Measurements from ENCODE around the gene TUBA8. TPM values are rescaled to one million over a fixed set of nuclear protein-coding genes. Genes with fewer than 3 reads are reported as not detected.

The TUBA8 gene
- total RNA-seq, 1 experiment from 2014 or later, result 1.3 TPM

DNA sequence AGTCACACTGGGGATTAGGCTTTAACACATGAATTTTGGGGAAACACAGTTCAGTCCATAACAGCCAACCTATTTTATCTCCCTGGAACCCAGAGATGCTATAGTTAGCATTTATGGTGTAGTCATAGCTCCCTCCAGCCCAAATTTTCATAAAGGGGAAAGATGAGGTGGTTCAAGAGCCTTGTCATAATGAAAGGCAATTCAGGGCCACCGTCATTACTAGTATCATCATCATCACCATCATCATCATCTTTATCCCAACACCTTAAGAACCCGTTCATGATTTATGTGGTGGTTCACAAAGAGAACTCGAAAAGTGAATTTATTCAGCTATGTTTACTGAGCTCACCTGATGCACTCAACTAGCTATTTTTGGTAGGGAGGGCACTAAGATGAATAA is 2.4 kb upstream of the TUBA8 start:
- ChIA-PET CTCF (no interaction called here), POLR2A (no interaction called here)
- in situ Hi-C loops (cut with HindIII; ENCODE audit: low pct_unique_long_range_greater_than_20kb, low sequenced_read_pairs), result no loop called here
- DNase-seq (ENCODE audit: low read depth, low spot score) (no peak), ATAC-seq (no peak)
- TF ChIP-seq, protein P1, sequence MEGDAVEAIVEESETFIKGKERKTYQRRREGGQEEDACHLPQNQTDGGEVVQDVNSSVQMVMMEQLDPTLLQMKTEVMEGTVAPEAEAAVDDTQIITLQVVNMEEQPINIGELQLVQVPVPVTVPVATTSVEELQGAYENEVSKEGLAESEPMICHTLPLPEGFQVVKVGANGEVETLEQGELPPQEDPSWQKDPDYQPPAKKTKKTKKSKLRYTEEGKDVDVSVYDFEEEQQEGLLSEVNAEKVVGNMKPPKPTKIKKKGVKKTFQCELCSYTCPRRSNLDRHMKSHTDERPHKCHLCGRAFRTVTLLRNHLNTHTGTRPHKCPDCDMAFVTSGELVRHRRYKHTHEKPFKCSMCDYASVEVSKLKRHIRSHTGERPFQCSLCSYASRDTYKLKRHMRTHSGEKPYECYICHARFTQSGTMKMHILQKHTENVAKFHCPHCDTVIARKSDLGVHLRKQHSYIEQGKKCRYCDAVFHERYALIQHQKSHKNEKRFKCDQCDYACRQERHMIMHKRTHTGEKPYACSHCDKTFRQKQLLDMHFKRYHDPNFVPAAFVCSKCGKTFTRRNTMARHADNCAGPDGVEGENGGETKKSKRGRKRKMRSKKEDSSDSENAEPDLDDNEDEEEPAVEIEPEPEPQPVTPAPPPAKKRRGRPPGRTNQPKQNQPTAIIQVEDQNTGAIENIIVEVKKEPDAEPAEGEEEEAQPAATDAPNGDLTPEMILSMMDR (IDR thresholded peaks at IDR 0.05), result no peak
- TF ChIP-seq, protein P2, sequence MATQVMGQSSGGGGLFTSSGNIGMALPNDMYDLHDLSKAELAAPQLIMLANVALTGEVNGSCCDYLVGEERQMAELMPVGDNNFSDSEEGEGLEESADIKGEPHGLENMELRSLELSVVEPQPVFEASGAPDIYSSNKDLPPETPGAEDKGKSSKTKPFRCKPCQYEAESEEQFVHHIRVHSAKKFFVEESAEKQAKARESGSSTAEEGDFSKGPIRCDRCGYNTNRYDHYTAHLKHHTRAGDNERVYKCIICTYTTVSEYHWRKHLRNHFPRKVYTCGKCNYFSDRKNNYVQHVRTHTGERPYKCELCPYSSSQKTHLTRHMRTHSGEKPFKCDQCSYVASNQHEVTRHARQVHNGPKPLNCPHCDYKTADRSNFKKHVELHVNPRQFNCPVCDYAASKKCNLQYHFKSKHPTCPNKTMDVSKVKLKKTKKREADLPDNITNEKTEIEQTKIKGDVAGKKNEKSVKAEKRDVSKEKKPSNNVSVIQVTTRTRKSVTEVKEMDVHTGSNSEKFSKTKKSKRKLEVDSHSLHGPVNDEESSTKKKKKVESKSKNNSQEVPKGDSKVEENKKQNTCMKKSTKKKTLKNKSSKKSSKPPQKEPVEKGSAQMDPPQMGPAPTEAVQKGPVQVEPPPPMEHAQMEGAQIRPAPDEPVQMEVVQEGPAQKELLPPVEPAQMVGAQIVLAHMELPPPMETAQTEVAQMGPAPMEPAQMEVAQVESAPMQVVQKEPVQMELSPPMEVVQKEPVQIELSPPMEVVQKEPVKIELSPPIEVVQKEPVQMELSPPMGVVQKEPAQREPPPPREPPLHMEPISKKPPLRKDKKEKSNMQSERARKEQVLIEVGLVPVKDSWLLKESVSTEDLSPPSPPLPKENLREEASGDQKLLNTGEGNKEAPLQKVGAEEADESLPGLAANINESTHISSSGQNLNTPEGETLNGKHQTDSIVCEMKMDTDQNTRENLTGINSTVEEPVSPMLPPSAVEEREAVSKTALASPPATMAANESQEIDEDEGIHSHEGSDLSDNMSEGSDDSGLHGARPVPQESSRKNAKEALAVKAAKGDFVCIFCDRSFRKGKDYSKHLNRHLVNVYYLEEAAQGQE (IDR thresholded peaks at IDR 0.05; ENCODE audit: insufficient read depth in 1 of 2, low read depth in 2 of 2, low read length in 1 of 2), result no peak
- TF ChIP-seq TCF7L2 (IDR thresholded peaks at IDR 0.05; ENCODE audit: low read depth, low read length), result no peak
- no peak for TF ChIP-seq POLR2AphosphoS5 (IDR thresholded peaks at IDR 0.05; ENCODE audit: low read depth, low read length)
- TF ChIP-seq SIN3A (IDR thresholded peaks at IDR 0.05; ENCODE audit: borderline replicate concordance, insufficient read depth, low read depth, low read length), result no peak
- Histone ChIP-seq H3K27ac (ENCODE audit: low read length) (no peak overlapping the region), H3K27me3 (ENCODE audit: control insufficient read depth, insufficient read depth, low read length) (no peaks in the 10 kb centered on the region), H3K36me3 (ENCODE audit: control insufficient read depth, insufficient read depth, low read length) (no peaks in the 10 kb centered on the region), H3K4me1 (ENCODE audit: control insufficient read depth, insufficient read depth, low read length) (peaks cover 5% of the 10 kb centered on the region), H3K9me3 (ENCODE audit: control insufficient read depth, insufficient read depth, low read depth, low read length) (no peaks in the 10 kb centered on the region), H3K4me3 (ENCODE audit: low read depth in 2 of 2, low read length in 2 of 2) (no peak overlapping the region)
- intact Hi-C loops (cut with micrococcal nuclease; ENCODE audit: unreplicated experiment), result no loop called here
- no TSS peak for BruUV-seq (replicated peaks)

DNA sequence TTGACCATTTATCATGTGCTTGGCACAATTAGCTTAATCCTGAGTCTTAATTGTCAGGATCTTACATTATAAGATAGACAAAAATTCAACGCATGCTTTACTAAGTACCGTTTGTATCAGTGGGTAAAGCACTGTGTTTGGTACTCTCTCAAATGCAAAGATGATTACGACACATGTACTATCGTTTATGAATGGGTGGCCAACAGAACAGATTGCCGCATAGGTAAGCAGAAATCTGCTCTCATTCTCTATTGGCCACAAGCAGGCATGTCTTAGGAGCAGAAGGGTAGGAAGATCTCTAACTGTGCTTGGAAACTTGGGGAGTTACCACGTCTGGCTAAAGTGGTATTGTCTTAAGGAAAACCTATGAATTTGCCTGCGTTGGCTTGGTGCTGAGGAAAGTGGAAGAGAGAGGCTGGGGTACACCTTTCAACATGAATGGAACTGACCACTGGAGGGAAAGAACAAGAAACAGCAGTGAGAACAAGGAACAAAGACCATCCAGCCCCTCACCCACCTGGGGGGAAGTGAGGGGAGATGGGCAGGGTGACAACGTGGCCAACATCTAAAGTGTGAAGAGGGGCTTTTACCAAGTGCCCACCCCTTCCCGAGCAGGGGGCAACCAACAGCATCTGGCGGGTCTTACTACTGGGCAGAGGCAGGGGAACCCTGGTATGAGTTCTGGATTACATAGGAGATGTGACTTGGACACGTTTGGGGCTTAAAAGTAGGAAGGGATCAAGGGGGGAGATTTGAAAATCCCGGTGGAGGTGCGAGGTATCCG is 1.0 kb upstream of the TUBA8 start:
- ATAC-seq (peak; percentile 19; the same call in 1 of the 2 replicates), DNase-seq (ENCODE audit: low read depth, low spot score) (no peak)
- ChIA-PET CTCF (no interaction called here), POLR2A (no interaction called here)
- Histone ChIP-seq H3K27ac (ENCODE audit: low read length) (no peak overlapping the region), H3K4me3 (ENCODE audit: low read depth in 2 of 2, low read length in 2 of 2) (peak overlapping the region; percentile 40 to 49), H3K4me1 (ENCODE audit: control insufficient read depth, insufficient read depth, low read length) (peaks cover 5% of the 10 kb centered on the region), H3K27me3 (ENCODE audit: control insufficient read depth, insufficient read depth, low read length) (no peaks in the 10 kb centered on the region), H3K9me3 (ENCODE audit: control insufficient read depth, insufficient read depth, low read depth, low read length) (no peaks in the 10 kb centered on the region), H3K36me3 (ENCODE audit: control insufficient read depth, insufficient read depth, low read length) (no peaks in the 10 kb centered on the region)
- intact Hi-C loops (cut with micrococcal nuclease; ENCODE audit: unreplicated experiment) (no loop called here), in situ Hi-C loops (cut with HindIII; ENCODE audit: low pct_unique_long_range_greater_than_20kb, low sequenced_read_pairs) (no loop called here)
- TF ChIP-seq SIN3A (IDR thresholded peaks at IDR 0.05; ENCODE audit: borderline replicate concordance, insufficient read depth, low read depth, low read length) (no peak), POLR2AphosphoS5 (IDR thresholded peaks at IDR 0.05; ENCODE audit: low read depth, low read length) (no peak), TCF7L2 (IDR thresholded peaks at IDR 0.05; ENCODE audit: low read depth, low read length) (no peak)
- TF ChIP-seq, protein P1 (IDR thresholded peaks at IDR 0.05), result no peak
- TF ChIP-seq, protein P2 (IDR thresholded peaks at IDR 0.05; ENCODE audit: insufficient read depth in 1 of 2, low read depth in 2 of 2, low read length in 1 of 2), result no peak
- BruUV-seq (replicated peaks), result no TSS peak
